Colonic mucosa (tissue), 4 donors: ENCODE measurements around the gene ARID1B. TPM values are rescaled to one million over a fixed set of nuclear protein-coding genes. Genes with fewer than 3 reads are reported as not detected.

Source experiments
- DNase-seq: peaks from one replicate; pipeline ENCODE4 v3.0.0-alpha.2; 2020
- H3K27ac ChIP-seq: fragments of 200-600 bp; one replicate; pipeline ENCODE4 v1.8.0; 2021
- H3K27me3 ChIP-seq: fragments of 200-600 bp; one replicate; pipeline ENCODE4 v1.8.0; 2021
- H3K36me3 ChIP-seq: fragments of 200-600 bp; one replicate; pipeline ENCODE4 v1.8.0; 2021
- H3K4me1 ChIP-seq: fragments of 200-600 bp; one replicate; pipeline ENCODE4 v1.8.0; 2021; ENCODE audit warnings: mild to moderate bottlenecking
- H3K4me3 ChIP-seq: fragments of 200-600 bp; one replicate; pipeline ENCODE4 v1.8.0; 2021
- H3K9ac ChIP-seq, 2 donors: one replicate each; pipeline ENCODE4 v1.7.0; 2013; ENCODE audit warnings: control low read depth in 2 of 2, low read depth in 2 of 2, low read length in 2 of 2
- H3K9me3 ChIP-seq: fragments of 200-600 bp; one replicate; pipeline ENCODE4 v1.8.0; 2021
- CTCF ChIP-seq: fragments of 200-600 bp; IDR thresholded peaks from one replicate; pipeline ENCODE4 v1.8.0; 2022; ENCODE audit warnings: antibody characterized with exemption, mild to moderate bottlenecking
- intact Hi-C: fragments of 100-400 bp; cut with DNase I; formaldehyde crosslinking; loops from one replicate; pipeline ENCODE4 v1.14.1; 2022
- total RNA-seq, 2 donors: library from RNA; stranded (reverse); fragmentation: NEBNext Ultra II Directional in 1 of 2; extraction: Animal tissue kit (Norgen Biotek cat#: 25700) in 1 of 2; gene quantifications; one replicate each; pipeline ENCODE4 v1.2.1, GENCODE V29; 2021
- donor health status: healthy.
- donor health status: DM: no; HTN: no; CAD: no.
- donor health status: DM: no; HTN: no; CAD: no.

Gene ARID1B
- total RNA-seq, 2 donors from 2014 or later = 61.3 to 71.5 TPM

GRCh38 chr6:156928972-156929371, 151.8 kb downstream of the ARID1B start:
- no peaks in the 10 kb centered on the region for H3K9me3 ChIP-seq
- no peak for TF ChIP-seq CTCF
- H3K9ac ChIP-seq = no peak overlapping the region
- no peaks in the 10 kb centered on the region for H3K27me3 ChIP-seq
- H3K36me3 ChIP-seq = no peaks in the 10 kb centered on the region
- H3K4me1 ChIP-seq = peaks cover 6% of the 10 kb centered on the region
- H3K4me3 ChIP-seq = no peak overlapping the region
- no peak overlapping the region for H3K27ac ChIP-seq
- no peak for DNase-seq
- intact Hi-C loops = no loop called here

GRCh38 chr6:156931283-156931682, 154.1 kb downstream of the ARID1B start:
- intact Hi-C loops = no loop called here
- Histone ChIP-seq H3K9ac (no peak overlapping the region), H3K4me3 (no peak overlapping the region), H3K27me3 (no peaks in the 10 kb centered on the region), H3K4me1 (peaks cover 6% of the 10 kb centered on the region), H3K36me3 (no peaks in the 10 kb centered on the region), H3K9me3 (no peaks in the 10 kb centered on the region), H3K27ac (no peak overlapping the region)
- DNase-seq = no peak
- no peak for TF ChIP-seq CTCF

- DNase-seq = peak; percentile 83
- Histone ChIP-seq H3K36me3 (no peaks in the 10 kb centered on the region), H3K27ac (peak overlapping the region; percentile 71), H3K9ac (peak overlapping the region in 1 of 2 donors; percentile 54), H3K4me3 (no peak overlapping the region), H3K27me3 (no peaks in the 10 kb centered on the region), H3K9me3 (no peaks in the 10 kb centered on the region), H3K4me1 (peaks cover 9% of the 10 kb centered on the region)
- intact Hi-C loops = no loop called here
- TF ChIP-seq CTCF = no peak
These were observed 156.3 kb downstream of the ARID1B start for GRCh38 chr6:156933201-156934068.

GRCh38 chr6:156934069-156934460, 156.9 kb downstream of the ARID1B start:
- TF ChIP-seq CTCF = no peak
- intact Hi-C loops = no loop called here
- H3K9me3 ChIP-seq = no peaks in the 10 kb centered on the region
- peak overlapping the region in 1 of 2 donors; percentile 54 for H3K9ac ChIP-seq
- no peaks in the 10 kb centered on the region for H3K36me3 ChIP-seq
- no peaks in the 10 kb centered on the region for H3K27me3 ChIP-seq
- H3K4me3 ChIP-seq = no peak overlapping the region
- H3K4me1 ChIP-seq = peaks cover 9% of the 10 kb centered on the region
- peak overlapping the region; percentile 71 for H3K27ac ChIP-seq
- no peak for DNase-seq

GRCh38 chr6:156935000-156935399, 157.8 kb downstream of the ARID1B start:
- Histone ChIP-seq H3K4me1 (peaks cover 9% of the 10 kb centered on the region), H3K9me3 (no peaks in the 10 kb centered on the region), H3K27me3 (no peaks in the 10 kb centered on the region), H3K27ac (no peak overlapping the region), H3K4me3 (no peak overlapping the region), H3K36me3 (no peaks in the 10 kb centered on the region), H3K9ac (no peak overlapping the region)
- DNase-seq = no peak
- no peak for TF ChIP-seq CTCF
- intact Hi-C loops = no loop called here
